Activated T-cell treated with anti-CD3 and anti-CD28 coated beads, Interleukin-2, amount 50 U/mL, for 4 hours (primary cell): Measurements from ENCODE around the gene ZDHHC11. TPM values are rescaled to one million over a fixed set of nuclear protein-coding genes. Genes with fewer than 3 reads are reported as not detected.
"Not testable (repeated sequence)": the region's sequence is repeated elsewhere in the genome, so short reads cannot be mapped to it uniquely, and the experiment has no call there.

Source experiments
- ATAC-seq, 2 donors: fragments of 200-7000 bp; cut with Tn5 transposase; one replicate each; pipeline ENCODE4 v1.10.0; 2021
- DNase-seq: peaks from one replicate; pipeline ENCODE4 v3.0.0-alpha.2; 2020
- H3K27me3 Mint-ChIP-seq: one replicate; pipeline ENCODE4 v1.8.0; 2021; ENCODE audit warnings: low read depth, mixed read lengths
- H3K36me3 Mint-ChIP-seq: one replicate; pipeline ENCODE4 v1.8.0; 2022; ENCODE audit warnings: mixed read lengths; ENCODE audit not compliant: insufficient read depth
- H3K4me1 Mint-ChIP-seq: one replicate; pipeline ENCODE4 v1.8.0; 2021; ENCODE audit warnings: low read depth, mixed read lengths
- H3K4me3 Mint-ChIP-seq: one replicate; pipeline ENCODE4 v1.8.0; 2021; ENCODE audit warnings: mild to moderate bottlenecking, moderate library complexity, mixed read lengths
- H3K9me3 Mint-ChIP-seq: one replicate; pipeline ENCODE4 v1.8.0; 2021; ENCODE audit warnings: mixed read lengths
- total RNA-seq, 3 donors: library from RNA; stranded (reverse); gene quantifications; one replicate each; pipeline ENCODE4 v1.2.1, GENCODE V29; 2021

Gene ZDHHC11
- total RNA-seq, 3 donors from 2014 or later: 6.0 to 7.0 (median 6.2) TPM

DNA sequence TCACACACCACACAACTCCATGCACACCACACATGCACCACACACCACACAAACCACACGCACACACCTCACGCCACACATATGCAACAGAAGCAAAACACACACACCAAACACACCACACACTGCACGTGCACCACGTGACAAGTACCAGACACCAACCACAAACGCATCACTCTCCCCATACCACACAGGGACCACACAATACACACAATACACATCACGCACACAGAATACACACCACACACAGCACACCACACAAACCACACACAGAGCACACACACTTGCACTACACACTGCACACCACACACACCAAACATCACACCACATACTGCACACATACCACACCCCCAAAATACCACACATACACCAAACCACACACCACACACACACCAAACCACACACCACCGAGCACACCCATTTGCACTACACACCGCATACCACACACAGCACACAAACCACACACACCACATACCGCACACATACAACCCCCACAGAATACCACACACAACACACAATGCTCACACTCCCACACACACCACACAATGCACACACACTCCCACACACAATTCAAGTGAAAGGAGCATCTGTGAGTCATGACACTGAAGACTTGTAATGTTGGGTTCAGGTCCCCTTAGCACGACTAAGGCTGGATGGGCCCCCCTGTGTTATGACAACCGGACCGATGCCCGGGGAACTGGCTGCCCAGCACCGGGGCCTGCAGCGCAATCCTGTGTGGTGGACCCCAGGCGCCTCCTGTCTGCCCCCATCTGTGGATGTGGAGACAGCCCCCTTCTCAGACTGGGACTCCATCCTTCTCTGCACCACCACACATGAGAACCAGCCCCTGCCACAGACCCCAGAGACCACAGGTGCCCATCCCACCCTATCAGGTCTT, 6.0 kb upstream of the ZDHHC11 start:
- no peaks in the 10 kb centered on the region for H3K9me3 Mint-ChIP-seq
- H3K27me3 Mint-ChIP-seq: peaks cover 6% of the 10 kb centered on the region
- H3K4me1 Mint-ChIP-seq: no peaks in the 10 kb centered on the region
- H3K4me3 Mint-ChIP-seq: no peak overlapping the region
- ATAC-seq: peak; percentile 31 to 39
- DNase-seq: no peak
- no peaks in the 10 kb centered on the region for H3K36me3 Mint-ChIP-seq

DNA sequence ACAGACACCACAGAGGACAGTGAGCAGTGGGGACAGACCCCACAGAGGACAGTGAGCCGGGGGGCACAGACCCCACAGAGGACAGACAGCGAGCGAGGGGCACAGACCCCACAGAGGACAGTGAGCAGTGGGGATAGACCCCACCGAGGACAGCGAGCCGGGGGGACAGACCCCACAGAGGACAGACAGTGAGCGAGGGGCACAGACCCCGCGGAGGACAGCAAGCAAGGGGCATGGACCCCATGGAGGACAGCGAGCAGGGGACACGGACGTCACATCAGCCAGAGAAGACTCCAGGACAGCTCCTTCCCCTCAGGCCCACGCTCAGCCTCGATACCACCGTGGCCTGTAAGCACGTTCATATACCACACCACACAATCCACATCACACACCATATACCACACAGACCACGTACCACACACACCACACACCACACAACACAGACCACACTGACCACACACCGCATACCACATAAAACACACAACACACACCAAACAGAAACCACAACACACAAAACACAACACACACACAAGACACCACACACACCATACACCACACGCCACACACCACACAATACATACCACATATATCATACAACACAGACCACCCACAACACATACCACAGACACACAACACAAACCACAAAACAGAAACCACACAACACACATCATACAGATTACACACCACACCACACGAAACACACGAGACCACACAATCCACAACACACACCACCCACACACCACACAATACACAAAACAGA, 5.2 kb upstream of the ZDHHC11 start:
- Mint-ChIP-seq H3K36me3 (no peaks in the 10 kb centered on the region), H3K27me3 (peaks cover 7% of the 10 kb centered on the region), H3K9me3 (no peaks in the 10 kb centered on the region), H3K4me3 (no peak overlapping the region), H3K4me1 (no peaks in the 10 kb centered on the region)
- ATAC-seq (peak; percentile 11 to 18), DNase-seq (no peak)

DNA sequence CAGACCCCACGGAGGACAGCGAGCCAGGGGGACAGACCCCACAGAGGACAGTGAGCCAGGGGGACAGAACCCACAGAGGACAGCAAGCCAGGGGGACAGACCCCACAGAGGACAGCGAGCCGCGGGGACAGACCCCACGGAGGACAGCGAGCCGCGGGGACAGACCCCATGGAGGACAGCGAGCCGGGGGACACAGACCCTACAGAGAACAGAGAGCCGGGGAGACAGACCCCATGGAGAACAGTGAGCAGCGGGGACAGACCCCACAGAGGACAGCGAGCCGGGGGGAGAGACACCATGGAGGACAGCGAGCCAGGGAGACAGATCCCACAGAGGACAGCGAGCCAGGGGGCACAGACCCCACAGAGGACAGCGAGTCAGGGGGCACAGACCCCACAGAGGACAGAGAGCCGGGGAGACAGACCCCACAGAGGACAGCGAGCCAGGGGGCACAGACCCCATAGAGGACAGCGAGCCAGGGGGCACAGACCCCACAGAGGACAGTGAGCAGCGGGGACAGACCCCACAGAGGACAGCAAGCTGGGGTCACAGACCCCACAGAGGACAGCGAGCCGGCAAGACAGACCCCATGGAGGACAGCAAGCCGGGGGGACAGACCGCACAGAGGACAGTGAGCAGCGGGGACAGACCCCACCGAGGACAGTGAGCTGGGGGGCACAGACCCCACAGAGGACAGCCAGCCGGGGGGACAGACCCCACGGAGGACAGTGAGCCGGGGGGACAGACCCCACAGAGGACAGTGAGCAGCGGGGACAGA, 4.4 kb upstream of the ZDHHC11 start:
- DNase-seq: no peak
- no peaks in the 10 kb centered on the region for H3K4me1 Mint-ChIP-seq
- ATAC-seq: no peak
- no peaks in the 10 kb centered on the region for H3K36me3 Mint-ChIP-seq
- H3K4me3 Mint-ChIP-seq: no peak overlapping the region
- peaks cover 7% of the 10 kb centered on the region for H3K27me3 Mint-ChIP-seq
- no peaks in the 10 kb centered on the region for H3K9me3 Mint-ChIP-seq

DNA sequence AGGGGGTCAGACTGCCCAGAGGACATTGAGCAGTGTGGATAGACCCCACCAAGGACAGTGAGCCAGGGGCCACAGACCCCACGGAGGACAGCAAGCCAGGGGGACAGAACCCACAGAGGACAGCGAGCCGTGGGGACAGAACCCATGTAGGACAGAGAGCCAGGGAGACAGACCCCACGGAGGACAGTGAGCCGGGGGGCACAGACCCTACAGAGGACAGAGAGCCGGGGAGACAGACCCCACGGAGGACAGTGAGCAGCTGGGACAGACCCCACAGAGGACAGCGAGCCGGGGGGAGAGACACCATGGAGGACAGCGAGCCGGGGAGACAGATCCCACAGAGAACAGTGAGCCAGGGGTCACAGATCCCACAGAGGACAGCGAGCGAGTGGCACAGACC, 3.4 kb upstream of the ZDHHC11 start:
- no peak overlapping the region for H3K4me3 Mint-ChIP-seq
- DNase-seq: no peak
- H3K4me1 Mint-ChIP-seq: no peaks in the 10 kb centered on the region
- H3K9me3 Mint-ChIP-seq: no peaks in the 10 kb centered on the region
- no peak for ATAC-seq
- peaks cover 7% of the 10 kb centered on the region for H3K27me3 Mint-ChIP-seq
- no peaks in the 10 kb centered on the region for H3K36me3 Mint-ChIP-seq

DNA sequence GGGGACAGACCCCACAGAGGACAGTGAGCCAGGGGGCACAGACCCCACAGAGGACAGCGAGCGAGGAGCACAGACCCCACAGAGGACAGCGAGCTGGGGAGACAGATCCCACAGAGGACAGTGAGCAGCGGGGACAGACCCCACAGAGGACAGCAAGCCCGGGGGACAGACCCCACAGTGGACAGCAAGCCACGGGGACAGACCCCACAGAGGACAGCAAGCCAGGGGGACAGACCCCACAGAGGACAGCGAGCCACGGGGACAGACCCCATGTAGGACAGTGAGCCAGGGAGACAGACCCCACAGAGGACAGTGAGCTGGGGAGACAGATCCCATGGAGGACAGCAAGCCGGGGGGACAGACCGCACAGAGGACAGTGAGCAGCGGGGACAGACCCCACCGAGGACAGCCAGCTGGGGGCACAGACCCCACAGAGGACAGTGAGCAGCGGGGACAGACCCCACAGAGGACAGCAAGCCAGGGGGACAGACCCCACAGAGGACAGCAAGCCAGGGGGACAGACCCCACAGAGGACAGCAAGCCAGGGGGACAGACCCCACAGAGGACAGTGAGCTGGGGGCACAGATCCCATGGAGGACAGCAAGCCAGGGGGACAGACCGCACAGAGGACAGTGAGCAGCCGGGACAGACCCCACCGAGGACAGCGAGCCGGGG, 2.8 kb upstream of the ZDHHC11 start:
- H3K36me3 Mint-ChIP-seq, H3K27me3 Mint-ChIP-seq, H3K4me1 Mint-ChIP-seq, H3K9me3 Mint-ChIP-seq, H3K4me3 Mint-ChIP-seq, DNase-seq, ATAC-seq: not testable (repeated sequence)

DNA sequence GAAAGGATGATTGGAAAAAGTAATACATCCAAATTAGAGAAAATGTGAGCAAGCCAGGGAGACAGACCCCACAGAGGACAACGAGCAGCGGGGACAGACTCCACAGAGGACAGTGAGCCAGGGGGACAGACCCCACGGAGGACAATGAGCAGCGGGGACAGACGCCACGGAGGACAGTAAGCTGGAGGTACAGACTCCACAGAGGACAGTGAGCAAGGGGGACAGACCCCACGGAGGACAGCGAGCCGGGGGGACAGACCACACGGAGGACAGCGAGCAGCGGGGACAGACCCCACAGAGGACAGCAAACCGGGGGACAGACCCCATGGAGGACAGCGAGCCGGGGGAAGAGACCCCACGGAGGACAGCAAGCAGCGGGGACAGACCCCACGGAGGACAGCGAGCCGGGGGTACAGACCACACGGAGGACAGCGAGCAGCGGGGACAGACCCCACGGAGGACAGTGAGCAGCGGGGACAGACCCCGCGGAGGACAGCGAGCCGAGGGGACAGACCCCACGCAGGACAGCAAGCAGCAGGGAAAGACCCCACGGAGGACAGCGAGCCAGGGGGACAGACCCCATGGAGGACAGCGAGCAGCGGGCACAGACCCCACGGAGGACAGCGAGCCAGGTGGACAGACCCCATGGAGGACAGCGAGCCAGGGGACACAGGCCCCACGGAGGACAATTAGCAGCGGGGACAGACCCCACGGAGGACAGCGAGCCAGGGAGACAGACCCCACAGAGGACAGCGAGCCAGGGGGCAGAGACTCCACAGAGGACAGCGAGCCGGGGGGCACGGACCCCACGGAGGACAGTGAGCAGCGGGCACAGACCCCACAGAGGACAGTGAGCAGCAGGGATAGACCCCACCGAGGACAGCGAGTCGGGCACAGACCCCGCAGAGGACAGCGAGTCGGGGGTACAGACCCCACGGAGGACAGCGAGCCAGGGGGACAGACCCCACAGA, 1.9 kb upstream of the ZDHHC11 start:
- ATAC-seq (no peak), DNase-seq (no peak)
- H3K4me1 Mint-ChIP-seq: no peaks in the 10 kb centered on the region
- peaks cover 7% of the 10 kb centered on the region for H3K27me3 Mint-ChIP-seq
- no peaks in the 10 kb centered on the region for H3K36me3 Mint-ChIP-seq
- H3K9me3 Mint-ChIP-seq: no peaks in the 10 kb centered on the region
- H3K4me3 Mint-ChIP-seq: no peak overlapping the region

DNA sequence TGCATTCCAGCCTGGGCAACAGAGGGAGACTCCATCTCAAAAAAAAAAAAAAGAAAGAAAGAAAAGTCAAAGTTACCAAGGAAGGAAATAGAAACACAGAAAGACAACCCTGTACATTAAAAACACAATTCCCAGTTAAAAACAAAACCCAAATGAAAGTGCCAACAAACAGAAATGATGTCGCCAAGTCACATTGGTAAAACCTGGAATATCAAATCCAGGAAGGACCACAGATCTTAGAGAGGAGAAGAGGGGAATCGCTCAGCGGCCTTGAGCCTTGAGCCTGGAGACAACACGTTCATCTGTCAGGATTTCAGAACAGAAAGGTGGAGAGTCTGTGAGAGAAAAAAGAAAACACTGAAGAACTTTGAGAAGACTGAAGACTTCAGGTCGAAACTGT, 1.2 kb upstream of the ZDHHC11 start:
- DNase-seq (no peak), ATAC-seq (no peak)
- Mint-ChIP-seq H3K9me3 (no peaks in the 10 kb centered on the region), H3K36me3 (no peaks in the 10 kb centered on the region), H3K4me1 (no peaks in the 10 kb centered on the region), H3K27me3 (peaks cover 7% of the 10 kb centered on the region), H3K4me3 (no peak overlapping the region)

DNA sequence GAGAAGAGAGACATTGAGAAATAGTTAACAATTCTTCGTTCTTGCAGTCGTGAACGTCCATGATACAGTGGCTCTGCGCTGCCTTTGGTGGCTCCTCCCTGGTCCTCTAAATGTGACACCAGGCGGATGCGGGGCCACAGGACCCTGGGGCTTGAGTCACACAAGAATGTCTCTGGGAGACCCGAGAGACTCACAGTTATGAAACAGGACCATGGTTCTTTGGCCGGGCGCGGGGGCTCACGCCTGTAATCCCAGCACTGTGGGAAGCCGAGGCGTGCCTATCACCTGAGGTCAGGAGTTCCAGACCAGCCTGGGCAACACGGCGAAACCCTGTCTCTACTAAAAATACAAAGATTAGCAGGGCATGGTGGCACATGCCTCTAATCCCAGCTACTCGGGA, 767 bp upstream of the ZDHHC11 start:
- no peak for ATAC-seq
- Mint-ChIP-seq H3K36me3 (no peaks in the 10 kb centered on the region), H3K9me3 (no peaks in the 10 kb centered on the region), H3K4me1 (peaks cover 3% of the 10 kb centered on the region), H3K27me3 (peaks cover 7% of the 10 kb centered on the region), H3K4me3 (no peak overlapping the region)
- DNase-seq: no peak

DNA sequence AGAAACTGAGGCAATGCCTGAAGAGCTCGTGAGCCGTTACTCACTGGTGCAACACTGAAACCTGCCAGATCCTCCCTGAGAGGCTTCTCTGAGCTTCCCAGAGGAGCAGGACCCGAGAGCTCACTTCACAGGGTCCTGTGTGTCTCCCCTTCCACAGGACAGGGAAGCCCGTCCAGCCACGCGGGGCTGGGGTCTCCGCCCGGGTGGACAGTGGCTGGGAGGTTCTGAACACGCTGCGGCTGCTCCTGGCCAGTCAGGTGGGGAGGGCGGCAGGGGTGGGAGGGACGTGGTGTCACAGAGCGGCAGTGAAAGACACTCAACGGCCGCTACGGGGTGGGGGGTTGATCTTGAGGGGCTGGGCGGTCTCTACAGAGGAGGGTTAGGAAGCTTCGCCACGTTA, 290 bp upstream of the ZDHHC11 start:
- H3K9me3 Mint-ChIP-seq: no peaks in the 10 kb centered on the region
- ATAC-seq: no peak
- H3K4me3 Mint-ChIP-seq: no peak overlapping the region
- peaks cover 7% of the 10 kb centered on the region for H3K27me3 Mint-ChIP-seq
- no peaks in the 10 kb centered on the region for H3K36me3 Mint-ChIP-seq
- no peak for DNase-seq
- H3K4me1 Mint-ChIP-seq: peaks cover 4% of the 10 kb centered on the region

DNA sequence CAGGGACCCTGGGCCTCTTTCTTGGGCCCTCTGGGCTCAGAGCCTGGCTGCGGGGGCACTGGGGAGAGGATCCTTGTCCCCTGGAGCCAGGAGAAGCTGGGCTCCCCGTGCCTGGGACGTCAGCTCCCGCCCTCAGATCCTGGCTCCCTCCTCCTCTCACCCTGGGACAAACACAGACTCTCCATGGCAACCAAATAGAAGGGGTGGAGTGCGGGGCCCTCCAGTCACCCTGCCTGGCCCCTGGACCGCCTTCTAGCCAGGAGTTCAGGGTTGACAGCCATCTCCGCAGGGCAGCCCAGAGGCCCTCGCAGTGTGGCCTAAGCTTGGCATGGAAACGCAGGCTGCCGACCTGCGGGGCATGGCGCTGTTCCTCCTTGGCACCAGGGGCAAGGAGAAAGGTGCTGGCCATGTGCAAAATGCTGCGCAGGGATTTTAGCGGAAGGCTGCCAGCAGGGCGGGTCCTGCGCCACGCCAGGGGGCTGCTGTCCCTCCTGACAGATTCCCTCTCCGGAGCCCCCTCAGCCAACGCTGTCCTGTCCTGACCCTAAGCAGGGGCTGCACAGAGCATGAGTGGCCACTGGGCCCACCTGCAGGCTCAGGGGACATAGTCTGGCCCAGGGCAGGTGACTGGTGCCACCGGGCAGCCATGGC, 1.0 kb downstream of the ZDHHC11 start:
- no peak for ATAC-seq
- DNase-seq: no peak
- H3K9me3 Mint-ChIP-seq: no peaks in the 10 kb centered on the region

DNA sequence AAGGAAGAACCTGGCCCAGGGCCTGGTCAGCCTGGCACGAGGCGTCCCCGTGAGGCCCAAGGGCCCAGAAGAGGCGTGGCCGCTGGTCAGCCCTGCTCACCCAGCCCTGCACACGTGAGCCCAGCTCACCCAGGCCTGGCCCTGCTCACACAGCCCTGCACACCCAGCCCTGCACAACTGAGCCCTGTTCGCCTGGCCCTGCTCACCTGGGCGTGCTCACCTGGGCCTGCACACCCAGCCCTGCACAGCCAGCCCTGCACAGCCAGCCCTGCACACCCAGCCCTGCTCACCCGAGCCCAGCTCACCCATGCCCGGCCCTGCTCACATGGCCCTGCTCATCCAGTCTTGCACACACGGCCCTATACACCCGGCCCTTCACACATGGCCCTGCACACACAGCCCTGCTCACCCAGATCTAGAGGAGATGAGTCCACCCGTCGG, 2.1 kb downstream of the ZDHHC11 start:
- no peaks in the 10 kb centered on the region for H3K36me3 Mint-ChIP-seq

More for the DNA sequence above, 1.0 kb downstream of the ZDHHC11 start:
- no peaks in the 10 kb centered on the region for H3K36me3 Mint-ChIP-seq
- peaks cover 4% of the 10 kb centered on the region for H3K4me1 Mint-ChIP-seq
- H3K27me3 Mint-ChIP-seq: peaks cover 7% of the 10 kb centered on the region
- no peak overlapping the region for H3K4me3 Mint-ChIP-seq

DNA sequence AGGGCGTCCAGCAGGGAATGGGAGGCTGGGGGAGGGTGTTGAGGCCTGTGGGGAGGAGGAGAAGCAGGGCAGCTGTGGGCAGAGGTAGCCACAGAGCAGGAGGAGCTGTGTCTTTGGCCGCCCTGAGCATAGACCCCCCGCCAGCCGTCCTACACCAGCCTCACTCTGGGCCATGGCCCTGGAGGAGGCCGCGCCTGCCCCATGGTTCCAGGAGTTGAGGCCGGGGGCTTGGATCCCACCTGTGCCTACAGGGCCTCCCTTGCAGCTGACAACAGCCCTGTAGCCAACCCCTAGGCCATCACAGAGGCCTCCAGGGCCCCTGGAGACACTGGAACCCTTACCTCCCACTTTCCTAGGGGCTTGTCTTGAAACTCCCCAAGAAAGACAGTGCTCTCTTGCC, 3.0 kb downstream of the ZDHHC11 start:
- ATAC-seq, H3K36me3 Mint-ChIP-seq, DNase-seq: not testable (repeated sequence)

More for the DNA sequence above, 2.1 kb downstream of the ZDHHC11 start:
- H3K9me3 Mint-ChIP-seq: no peaks in the 10 kb centered on the region
- H3K27me3 Mint-ChIP-seq: peaks cover 7% of the 10 kb centered on the region
- no peak for ATAC-seq
- no peak for DNase-seq
- peaks cover 4% of the 10 kb centered on the region for H3K4me1 Mint-ChIP-seq
- H3K4me3 Mint-ChIP-seq: no peak overlapping the region

DNA sequence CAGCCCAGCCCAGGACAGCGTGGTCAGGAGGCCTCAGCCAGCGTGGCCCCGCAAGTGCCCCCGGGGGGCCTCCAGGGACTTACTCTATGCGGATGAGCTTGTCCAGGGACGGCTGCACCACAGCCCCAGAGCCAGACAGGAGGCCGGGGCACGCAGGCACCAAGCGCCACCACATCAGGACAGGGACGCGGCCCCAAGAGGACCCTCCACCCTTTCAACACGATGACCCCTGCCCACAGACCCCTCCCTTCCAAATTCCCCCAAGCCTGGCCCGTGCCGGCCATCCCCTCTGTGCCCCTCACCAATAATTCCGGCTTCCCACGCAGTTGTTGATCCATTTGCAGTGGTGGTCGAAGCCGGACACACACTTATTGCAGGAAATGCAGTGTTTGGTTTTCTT, 3.6 kb downstream of the ZDHHC11 start:
- H3K27me3 Mint-ChIP-seq, H3K4me1 Mint-ChIP-seq, DNase-seq, H3K4me3 Mint-ChIP-seq, H3K36me3 Mint-ChIP-seq, ATAC-seq, H3K9me3 Mint-ChIP-seq: not testable (repeated sequence)

More for the DNA sequence above, 3.0 kb downstream of the ZDHHC11 start:
- H3K4me1 Mint-ChIP-seq, H3K9me3 Mint-ChIP-seq, H3K27me3 Mint-ChIP-seq, H3K4me3 Mint-ChIP-seq: not testable (repeated sequence)
